GM12865 (cell line): ENCODE data around the gene RTF2.

Experiments used
- DNase-seq: peaks from one replicate; pipeline ENCODE4 v3.0.0; 2010; ENCODE audit warnings: low read depth
- H3K4me3 ChIP-seq: 2 replicates; pipeline ENCODE4 v1.5.1; 2011; ENCODE audit warnings: mild to moderate bottlenecking, low read depth, low read length, control low read depth
- TF ChIP-seq, protein P1 (sequence below): IDR thresholded peaks from 2 replicates; pipeline ENCODE4 v1.5.1; 2011; ENCODE audit warnings: low read length, control low read depth, low read depth, inconsistent platforms; ENCODE audit not compliant: insufficient read depth; ENCODE audit errors: missing control alignments

RTF2 gene

DNA sequence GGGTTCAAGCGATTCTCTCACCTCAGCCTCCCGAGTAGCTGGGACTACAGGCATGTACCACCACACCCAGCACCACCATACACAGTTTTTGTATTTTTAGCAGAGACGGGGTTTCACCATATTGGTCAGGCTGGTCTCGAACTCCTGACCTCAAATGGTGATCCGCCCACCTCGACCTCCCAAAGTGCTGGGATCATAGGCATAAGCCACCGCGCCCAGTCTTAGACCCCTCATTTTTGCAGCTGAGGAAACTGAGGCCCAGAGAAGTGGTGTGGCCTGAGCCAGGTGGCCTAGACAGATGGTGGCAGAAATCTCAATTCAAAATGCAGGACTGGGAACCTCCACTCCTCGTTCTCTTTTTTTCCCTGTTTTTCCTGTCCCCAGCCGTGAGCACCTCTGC is 43.5 kb downstream of the RTF2 start:
- TF ChIP-seq, protein P1, sequence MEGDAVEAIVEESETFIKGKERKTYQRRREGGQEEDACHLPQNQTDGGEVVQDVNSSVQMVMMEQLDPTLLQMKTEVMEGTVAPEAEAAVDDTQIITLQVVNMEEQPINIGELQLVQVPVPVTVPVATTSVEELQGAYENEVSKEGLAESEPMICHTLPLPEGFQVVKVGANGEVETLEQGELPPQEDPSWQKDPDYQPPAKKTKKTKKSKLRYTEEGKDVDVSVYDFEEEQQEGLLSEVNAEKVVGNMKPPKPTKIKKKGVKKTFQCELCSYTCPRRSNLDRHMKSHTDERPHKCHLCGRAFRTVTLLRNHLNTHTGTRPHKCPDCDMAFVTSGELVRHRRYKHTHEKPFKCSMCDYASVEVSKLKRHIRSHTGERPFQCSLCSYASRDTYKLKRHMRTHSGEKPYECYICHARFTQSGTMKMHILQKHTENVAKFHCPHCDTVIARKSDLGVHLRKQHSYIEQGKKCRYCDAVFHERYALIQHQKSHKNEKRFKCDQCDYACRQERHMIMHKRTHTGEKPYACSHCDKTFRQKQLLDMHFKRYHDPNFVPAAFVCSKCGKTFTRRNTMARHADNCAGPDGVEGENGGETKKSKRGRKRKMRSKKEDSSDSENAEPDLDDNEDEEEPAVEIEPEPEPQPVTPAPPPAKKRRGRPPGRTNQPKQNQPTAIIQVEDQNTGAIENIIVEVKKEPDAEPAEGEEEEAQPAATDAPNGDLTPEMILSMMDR: no peak
- no peak overlapping the region for H3K4me3 ChIP-seq
- no peak for DNase-seq

DNA sequence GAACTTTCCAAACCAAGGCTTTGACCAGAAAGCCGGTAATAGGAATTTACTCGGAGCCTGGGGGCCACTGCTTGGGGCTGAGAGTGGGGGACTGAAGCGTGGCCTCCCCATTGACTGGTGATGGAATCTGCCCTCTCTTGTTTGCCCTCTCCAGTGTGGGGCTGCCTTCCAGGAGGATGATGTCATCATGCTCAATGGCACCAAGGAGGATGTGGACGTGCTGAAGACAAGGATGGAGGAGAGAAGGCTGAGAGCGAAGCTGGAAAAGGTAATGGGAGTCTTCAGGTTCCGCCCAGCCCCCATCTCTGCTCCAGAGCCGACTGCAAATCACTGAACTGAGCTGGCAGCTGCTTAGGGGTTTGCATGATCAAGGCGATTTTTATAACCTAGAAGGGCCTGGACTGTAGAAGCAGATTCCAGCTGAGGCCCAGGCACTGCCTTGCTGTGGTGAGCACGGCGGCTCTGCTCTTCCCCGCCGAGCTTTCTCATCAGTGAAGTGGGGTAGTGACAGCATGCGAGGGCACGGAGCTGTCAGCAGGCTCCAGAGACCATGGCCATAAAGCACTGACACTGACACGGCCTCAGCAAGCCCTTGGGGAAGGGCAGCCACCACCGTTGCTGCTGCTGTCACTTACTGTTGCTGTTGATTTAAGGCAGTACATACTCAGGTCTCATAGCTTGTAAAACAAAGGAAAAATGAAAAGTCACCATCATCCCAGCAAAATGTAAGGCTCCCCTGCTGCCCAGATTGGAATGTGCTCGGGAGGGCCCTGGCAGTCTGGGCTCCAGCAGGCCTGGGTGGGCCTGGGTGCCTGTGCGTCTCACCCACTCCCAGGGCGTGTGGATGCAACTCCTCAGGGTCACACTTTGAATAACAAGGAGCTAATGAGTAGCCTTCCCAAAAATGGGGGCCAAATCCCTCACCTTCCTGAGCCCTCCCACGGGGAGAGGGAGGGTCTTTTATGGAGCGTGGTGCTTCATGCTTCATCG is 45.0 kb downstream of the RTF2 start:
- TF ChIP-seq, protein P1: no peak
- DNase-seq: no peak
- H3K4me3 ChIP-seq: no peak overlapping the region

DNA sequence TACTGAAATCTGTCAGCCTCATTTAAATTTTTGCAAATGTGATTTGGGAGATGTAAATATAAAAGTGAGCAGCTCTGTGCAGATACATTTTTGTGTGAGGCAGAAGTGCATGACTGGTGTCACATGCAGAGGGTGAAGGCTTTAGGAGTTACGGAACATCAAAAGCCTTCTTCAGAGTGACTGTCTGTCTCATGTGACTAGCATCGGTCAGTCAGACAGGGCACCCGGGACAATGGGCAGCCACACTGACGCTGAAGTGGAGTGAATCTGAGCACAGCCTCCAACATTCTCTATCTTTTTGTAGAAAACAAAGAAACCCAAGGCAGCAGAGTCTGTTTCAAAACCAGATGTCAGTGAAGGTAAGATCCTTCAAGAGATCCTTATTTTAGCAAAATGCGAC is 48.2 kb downstream of the RTF2 start:
- TF ChIP-seq, protein P1: no peak
- no peak for DNase-seq
- no peak overlapping the region for H3K4me3 ChIP-seq

DNA sequence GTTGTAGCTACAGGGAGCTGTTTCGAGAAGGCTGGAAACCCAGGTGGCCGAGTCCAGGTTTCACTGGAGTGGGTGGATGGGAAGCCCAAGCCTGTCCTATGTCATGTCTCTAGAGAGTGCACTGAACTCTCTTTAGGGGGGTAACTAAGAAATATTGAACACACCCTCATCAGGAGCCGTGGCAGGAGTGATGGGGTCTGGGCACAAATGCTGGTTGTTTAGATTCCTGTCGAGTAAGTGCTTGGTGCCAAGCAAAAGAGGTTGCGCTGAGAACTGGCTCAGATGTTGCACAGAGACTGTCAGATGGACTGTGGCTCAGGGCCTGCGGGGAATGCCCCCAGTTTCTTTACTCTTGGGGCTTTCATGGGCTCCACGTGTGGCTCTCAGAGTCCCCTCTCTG is 48.8 kb downstream of the RTF2 start:
- H3K4me3 ChIP-seq: no peak overlapping the region
- no peak for DNase-seq
- TF ChIP-seq, protein P1: no peak

DNA sequence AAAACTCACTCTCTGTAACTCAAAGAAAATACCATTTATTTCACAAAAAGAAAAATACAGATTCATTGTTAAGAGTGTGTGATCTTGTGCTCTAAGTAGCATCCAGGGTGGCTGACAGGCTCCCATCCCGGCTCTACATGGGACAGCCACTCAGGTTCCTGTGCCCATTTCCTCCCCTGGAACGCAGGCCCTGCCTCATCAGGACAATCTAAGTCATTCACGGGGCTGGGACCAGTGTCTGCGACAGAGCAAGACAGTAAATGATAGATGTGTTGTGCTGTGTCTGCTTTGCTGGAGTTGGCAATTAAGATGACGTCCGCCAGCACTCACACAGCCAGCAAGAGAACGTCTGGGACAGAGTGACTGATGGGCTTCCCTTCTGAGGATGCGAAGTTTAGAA is 49.2 kb downstream of the RTF2 start:
- DNase-seq: no peak
- no peak overlapping the region for H3K4me3 ChIP-seq
- TF ChIP-seq, protein P1: no peak

DNA sequence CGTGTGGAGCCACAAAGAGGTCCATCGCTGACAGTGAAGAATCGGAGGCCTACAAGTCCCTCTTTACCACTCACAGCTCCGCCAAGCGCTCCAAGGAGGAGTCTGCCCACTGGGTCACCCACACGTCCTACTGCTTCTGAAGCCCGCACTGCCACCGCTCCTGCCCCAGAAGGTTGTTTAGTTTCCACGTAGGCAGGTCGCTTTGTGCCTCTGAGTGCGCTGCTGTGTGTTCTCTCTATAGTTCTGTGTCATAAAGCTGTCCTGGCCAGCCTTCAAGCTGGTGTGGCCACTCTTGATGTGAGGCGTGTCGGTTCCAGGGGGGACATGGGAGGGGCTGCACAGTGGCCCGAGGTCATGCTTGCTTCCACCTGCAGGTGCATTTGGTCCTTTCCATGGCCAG is 49.7 kb downstream of the RTF2 start:
- no peak for DNase-seq
- TF ChIP-seq, protein P1: no peak
- no peak overlapping the region for H3K4me3 ChIP-seq

DNA sequence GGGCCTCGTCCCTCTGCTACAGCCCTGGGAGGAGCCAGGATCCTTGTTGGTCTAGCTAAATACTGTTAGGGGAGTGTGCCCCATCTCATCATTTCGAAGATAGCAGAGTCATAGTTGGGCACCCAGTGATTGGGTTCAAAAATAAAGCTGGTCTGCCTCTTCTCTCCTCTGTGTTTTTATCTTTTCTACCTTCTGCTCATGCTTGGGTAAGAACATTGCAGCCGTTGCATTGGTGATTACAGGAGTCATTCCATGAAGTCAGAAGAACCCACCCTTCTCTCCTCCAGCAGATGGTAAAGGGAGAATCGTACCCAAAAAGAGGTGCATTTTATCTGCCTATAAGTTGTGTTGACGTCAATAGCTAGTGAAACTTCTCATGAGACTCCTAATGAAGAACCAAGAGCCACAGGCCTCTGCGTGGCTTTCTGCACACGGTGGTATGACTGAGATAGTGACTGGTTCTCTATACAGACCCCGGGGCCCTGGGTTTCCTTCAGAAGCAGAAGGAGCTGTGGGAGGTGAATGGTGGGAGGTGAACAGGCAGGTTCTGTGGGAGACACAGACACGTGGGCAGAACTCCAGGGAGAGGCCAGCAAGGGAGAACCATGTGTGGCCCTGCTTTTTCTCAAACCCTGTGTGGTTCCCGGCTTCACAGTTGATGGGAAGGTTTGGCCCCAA is 50.4 kb downstream of the RTF2 start:
- H3K4me3 ChIP-seq: no peak overlapping the region
- DNase-seq: no peak
- TF ChIP-seq, protein P1: no peak
